IMR-90 (cell line): ENCODE measurements around the gene H6PD. TPM values are rescaled to one million over a fixed set of nuclear protein-coding genes. Genes with fewer than 3 reads are reported as not detected.

Experiments
- ATAC-seq: fragments of 200-7000 bp; cut with Tn5 transposase; 2 replicates; pipeline ENCODE4 v1.9.1; 2020; ENCODE audit warnings: low read depth, mild to moderate bottlenecking, moderate library complexity
- BruUV-seq: library from RNA; stranded (reverse); fragments of 400-500 nt; replicated peaks from 2 replicates; lab custom pipeline; 2021; lab: Mats Ljungman, UMichigan
- CTCF ChIA-PET: fragments of 300-600 bp; formaldehyde crosslinking; extraction: SDS; loops from one replicate; lab custom pipeline; 2021; ENCODE audit warnings: antibody characterized with exemption; lab: Yijun Ruan, JAX
- POLR2A ChIA-PET: fragments of 300-600 bp; sonication (Branson Sonifier 250); formaldehyde crosslinking; loops from one replicate; lab custom pipeline; 2022; ENCODE audit warnings: antibody characterized with exemption; ENCODE audit not compliant: unreplicated experiment; lab: Charles Lee
- DNase-seq: peaks from one replicate; pipeline ENCODE4 v3.0.0; 2013
- H2AFZ ChIP-seq: replicated peaks from 2 replicates; pipeline ENCODE3; 2013; ENCODE audit warnings: low read length, mild to moderate bottlenecking; ENCODE audit not compliant: poor library complexity
- H2AK5ac ChIP-seq: 2 replicates; pipeline ENCODE4 v1.6.1; 2013; ENCODE audit warnings: low read depth, low read length, inconsistent platforms
- H2AK9ac ChIP-seq: replicated peaks from 2 replicates; pipeline ENCODE3; 2013; ENCODE audit warnings: mild to moderate bottlenecking, low read depth, low read length, moderate library complexity; ENCODE audit not compliant: poor library complexity
- H2BK120ac ChIP-seq: 2 replicates; pipeline ENCODE4 v1.6.1; 2013; ENCODE audit warnings: low read depth, low read length, inconsistent platforms
- H2BK15ac ChIP-seq: 3 replicates; pipeline ENCODE4 v1.6.1; 2013; ENCODE audit warnings: low read depth, low read length, inconsistent platforms
- H2BK20ac ChIP-seq: 2 replicates; pipeline ENCODE4 v1.6.1; 2013; ENCODE audit warnings: low read depth, mild to moderate bottlenecking, inconsistent platforms, low read length, moderate library complexity
- H2BK5ac ChIP-seq: 2 replicates; pipeline ENCODE4 v1.6.1; 2013; ENCODE audit warnings: mild to moderate bottlenecking, low read depth, low read length, inconsistent platforms; ENCODE audit not compliant: poor library complexity, severe bottlenecking
- H3K14ac ChIP-seq: replicated peaks from 2 replicates; pipeline ENCODE4 v1.6.1; 2013; ENCODE audit warnings: low read depth, low read length, inconsistent platforms
- H3K18ac ChIP-seq: 2 replicates; pipeline ENCODE4 v1.6.1; 2013; ENCODE audit warnings: low read depth, low read length, control low read depth
- H3K23ac ChIP-seq: 2 replicates; pipeline ENCODE4 v1.6.1; 2013; ENCODE audit warnings: low read depth, low read length, inconsistent platforms
- H3K27ac ChIP-seq: 2 replicates; pipeline ENCODE4 v1.5.1; 2013; ENCODE audit warnings: mild to moderate bottlenecking, control low read depth, low read length; ENCODE audit not compliant: insufficient read depth
- H3K27me3 ChIP-seq: 2 replicates; pipeline ENCODE4 v1.6.1; 2013; ENCODE audit warnings: low read length; ENCODE audit not compliant: control insufficient read depth, insufficient read depth
- H3K36me3 ChIP-seq: 2 replicates; pipeline ENCODE4 v1.6.1; 2013; ENCODE audit warnings: low read length, mixed read lengths; ENCODE audit not compliant: control insufficient read depth, insufficient read depth
- H3K4ac ChIP-seq: 2 replicates; pipeline ENCODE4 v1.6.1; 2013; ENCODE audit warnings: low read depth, low read length, inconsistent platforms
- H3K4me1 ChIP-seq: 2 replicates; pipeline ENCODE4 v1.6.1; 2013; ENCODE audit warnings: low read length, mixed read lengths; ENCODE audit not compliant: control insufficient read depth, insufficient read depth
- H3K4me2 ChIP-seq: 2 replicates; pipeline ENCODE4 v1.6.1; 2013; ENCODE audit warnings: low read depth, mild to moderate bottlenecking, control low read depth, low read length, moderate library complexity
- H3K4me3 ChIP-seq: 2 replicates; pipeline ENCODE4 v1.5.1; 2013; ENCODE audit warnings: low read depth, mild to moderate bottlenecking, control low read depth, low read length, moderate library complexity; ENCODE audit not compliant: insufficient read depth
- H3K56ac ChIP-seq: 2 replicates; pipeline ENCODE4 v1.6.1; 2013; ENCODE audit warnings: low read length, inconsistent platforms; ENCODE audit not compliant: insufficient read depth; ENCODE audit errors: extremely low read depth
- H3K79me1 ChIP-seq, 2 experiments: 2 replicates each; pipeline ENCODE4 v1.6.1; 2013; ENCODE audit warnings: low read length in 2 of 2, inconsistent platforms in 1 of 2, low read depth in 1 of 2
- H3K9ac ChIP-seq: 2 replicates; pipeline ENCODE4 v1.6.1; 2013; ENCODE audit warnings: low read depth, low read length, control low read depth
- H3K9me1 ChIP-seq: 2 replicates; pipeline ENCODE4 v1.6.1; 2013; ENCODE audit warnings: low read length, inconsistent platforms; ENCODE audit not compliant: insufficient read depth
- H3K9me3 ChIP-seq: 2 replicates; pipeline ENCODE4 v1.6.1; 2013; ENCODE audit warnings: low read length; ENCODE audit not compliant: control insufficient read depth, insufficient read depth
- H4K20me1 ChIP-seq: 2 replicates; pipeline ENCODE4 v1.6.1; 2013; ENCODE audit warnings: low read length, inconsistent platforms; ENCODE audit not compliant: insufficient read depth
- H4K5ac ChIP-seq: 2 replicates; pipeline ENCODE4 v1.6.1; 2013; ENCODE audit warnings: mild to moderate bottlenecking, low read depth, low read length, control low read depth
- H4K8ac ChIP-seq, 2 experiments: 2 replicates each; pipeline ENCODE4 v1.6.1; 2013; ENCODE audit warnings: low read depth in 2 of 2, low read length in 2 of 2, control low read depth in 1 of 2, inconsistent platforms in 1 of 2
- H4K91ac ChIP-seq: 2 replicates; pipeline ENCODE4 v1.6.1; 2013; ENCODE audit warnings: low read depth, low read length, inconsistent platforms; ENCODE audit not compliant: insufficient read depth
- BHLHE40 ChIP-seq: fragments of 150-350 bp; IDR thresholded peaks from 2 replicates; pipeline ENCODE4 v1.6.1; 2016; ENCODE audit warnings: mild to moderate bottlenecking, low read depth, low read length
- CEBPB ChIP-seq: IDR thresholded peaks from 2 replicates; pipeline ENCODE4 v1.6.1; 2012; ENCODE audit warnings: low read depth, low read length, improper control_type of control experiment
- CHD1 ChIP-seq: IDR thresholded peaks from 2 replicates; pipeline ENCODE4 v1.6.1; 2012; ENCODE audit warnings: low read depth, low read length, improper control_type of control experiment
- FOS ChIP-seq: fragments of 150-350 bp; IDR thresholded peaks from 2 replicates; pipeline ENCODE4 v1.6.1; 2016; ENCODE audit warnings: low read depth, low read length
- MAFK ChIP-seq: IDR thresholded peaks from 2 replicates; pipeline ENCODE4 v1.6.1; 2012; ENCODE audit warnings: low read depth, low read length, improper control_type of control experiment
- MXI1 ChIP-seq: IDR thresholded peaks from 2 replicates; pipeline ENCODE4 v1.6.1; 2012; ENCODE audit warnings: low read depth, mild to moderate bottlenecking, low read length, moderate library complexity, borderline replicate concordance
- NFE2L2 ChIP-seq: fragments of 150-350 bp; IDR thresholded peaks from 2 replicates; pipeline ENCODE4 v1.6.1; 2016; ENCODE audit warnings: low read depth, mild to moderate bottlenecking, low read length
- POLR2A ChIP-seq: IDR thresholded peaks from 2 replicates; pipeline ENCODE4 v1.6.1; 2012; ENCODE audit warnings: mild to moderate bottlenecking, low read depth, low read length
- RAD21 ChIP-seq: IDR thresholded peaks from 2 replicates; pipeline ENCODE4 v1.6.1; 2012; ENCODE audit warnings: low read length, improper control_type of control experiment
- RCOR1 ChIP-seq: IDR thresholded peaks from 2 replicates; pipeline ENCODE4 v1.6.1; 2012; ENCODE audit warnings: mild to moderate bottlenecking, low read length, improper control_type of control experiment; ENCODE audit not compliant: insufficient replicate concordance
- RFX5 ChIP-seq: IDR thresholded peaks from 2 replicates; pipeline ENCODE4 v1.8.0; 2012; ENCODE audit warnings: low read depth, mild to moderate bottlenecking, low read length, moderate library complexity
- WGBS, 2 experiments: methylation state at CpG; one replicate each; pipeline versions ENCODE4 v1.1.5 to v1.1.7; 2013; ENCODE audit warnings: missing lambda C conversion rate in 2 of 2; ENCODE audit not compliant: insufficient read length in 1 of 2; ENCODE audit errors: extremely low coverage in 2 of 2; 5-methylcytosine and 5-hydroxymethylcytosine counted together
- dilution Hi-C: fragments of 300-500 bp; cut with HindIII; formaldehyde crosslinking; loops from one replicate; pipeline ENCODE4 v1.14.3; 2018; ENCODE audit warnings: low sequenced_read_pairs; ENCODE audit not compliant: unreplicated experiment
- in situ Hi-C: fragments of 300-500 bp; cut with MboI; formaldehyde crosslinking; loops from 3 replicates; pipeline ENCODE4 v1.14.3; 2019; ENCODE audit warnings: low sequenced_read_pairs, inconsistent platforms, mixed read lengths
- intact Hi-C: fragments of 100-400 bp; cut with micrococcal nuclease; formaldehyde crosslinking; loops from 2 replicates; pipeline ENCODE4 v1.10.0; 2022
- polyA plus RNA-seq, 3 experiments: library from polyadenylated mRNA; depleted of rRNA; stranded (reverse); fragments of >200 nt; gene quantifications; 2 replicates each; pipeline ENCODE4 v1.2.3, GENCODE V29; 2012; ENCODE audit warnings: low replicate concordance in 1 of 3
- total RNA-seq: library from RNA; depleted of rRNA; stranded (reverse); fragments of >200 nt; gene quantifications from 2 replicates; pipeline ENCODE4 v1.2.3, GENCODE V29; 2012
- TF ChIP-seq, protein P1 (sequence below): fragments of 150-350 bp; IDR thresholded peaks from 2 replicates; pipeline ENCODE4 v1.6.1; 2017; ENCODE audit warnings: mild to moderate bottlenecking, antibody characterized with exemption, low read length, low read depth
- TF ChIP-seq, protein P2 (sequence below): conservative IDR thresholded peaks from 2 replicates; pipeline ENCODE4 v1.5.1; 2012; ENCODE audit warnings: mild to moderate bottlenecking, low read depth, low read length, improper control_type of control experiment
- TF ChIP-seq, protein P3 (sequence below): fragments of 150-350 bp; IDR thresholded peaks from 2 replicates; pipeline ENCODE4 v1.6.1; 2016; ENCODE audit warnings: low read depth, mild to moderate bottlenecking, low read length, moderate library complexity, borderline replicate concordance

The H6PD gene
- total and polyA plus RNA-seq, 2 of the 4 experiments (the other 2 are of a cell fraction), result 9.3 to 22.1 TPM

DNA sequence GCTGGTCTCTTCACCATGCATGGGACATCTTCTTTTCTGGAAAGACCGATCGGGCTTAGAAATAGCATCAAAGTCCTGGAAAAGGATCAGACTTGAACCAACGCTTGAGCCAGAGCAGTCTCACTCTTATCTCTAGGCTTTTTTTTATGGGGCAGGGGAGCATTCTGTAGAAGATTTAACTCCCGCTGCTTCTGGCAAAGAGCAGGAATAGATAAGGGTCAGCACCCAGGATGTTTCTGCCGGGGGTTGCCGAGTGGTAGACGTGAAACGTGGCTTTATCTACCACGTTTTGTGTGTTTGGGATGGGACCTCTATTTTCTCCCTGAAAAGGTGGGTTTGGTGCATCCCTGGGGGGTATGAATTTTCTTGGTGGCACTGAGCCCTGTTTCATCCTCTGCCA lies 76.9 kb downstream of the H6PD start:
- H2AK5ac ChIP-seq, result no peak overlapping the region
- H4K20me1 ChIP-seq, result peaks cover 95% of the 10 kb centered on the region
- BruUV-seq, result no TSS peak
- H3K4me1 ChIP-seq, result peaks cover 18% of the 10 kb centered on the region
- no peak overlapping the region for H2BK5ac ChIP-seq
- no peak overlapping the region for H2BK20ac ChIP-seq
- H4K5ac ChIP-seq, result no peak overlapping the region
- no peak overlapping the region for H3K27ac ChIP-seq
- in situ Hi-C loops (no loop called here), intact Hi-C loops (no loop called here), dilution Hi-C loops (no loop called here)
- peaks cover 24 to 92% of the 10 kb centered on the region in 2 experiments for H3K79me1 ChIP-seq
- no peak overlapping the region for H3K4me2 ChIP-seq
- H3K14ac ChIP-seq, result no peak overlapping the region
- no peaks in the 10 kb centered on the region for H3K9me3 ChIP-seq
- TF ChIP-seq, protein P1, sequence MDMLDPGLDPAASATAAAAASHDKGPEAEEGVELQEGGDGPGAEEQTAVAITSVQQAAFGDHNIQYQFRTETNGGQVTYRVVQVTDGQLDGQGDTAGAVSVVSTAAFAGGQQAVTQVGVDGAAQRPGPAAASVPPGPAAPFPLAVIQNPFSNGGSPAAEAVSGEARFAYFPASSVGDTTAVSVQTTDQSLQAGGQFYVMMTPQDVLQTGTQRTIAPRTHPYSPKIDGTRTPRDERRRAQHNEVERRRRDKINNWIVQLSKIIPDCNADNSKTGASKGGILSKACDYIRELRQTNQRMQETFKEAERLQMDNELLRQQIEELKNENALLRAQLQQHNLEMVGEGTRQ, result no peak
- TF ChIP-seq RFX5 (no peak), RCOR1 (no peak), BHLHE40 (no peak), NFE2L2 (no peak), RAD21 (no peak), POLR2A (no peak), MXI1 (no peak), CHD1 (no peak), MAFK (no peak), CEBPB (no peak), FOS (no peak)
- TF ChIP-seq, protein P2, sequence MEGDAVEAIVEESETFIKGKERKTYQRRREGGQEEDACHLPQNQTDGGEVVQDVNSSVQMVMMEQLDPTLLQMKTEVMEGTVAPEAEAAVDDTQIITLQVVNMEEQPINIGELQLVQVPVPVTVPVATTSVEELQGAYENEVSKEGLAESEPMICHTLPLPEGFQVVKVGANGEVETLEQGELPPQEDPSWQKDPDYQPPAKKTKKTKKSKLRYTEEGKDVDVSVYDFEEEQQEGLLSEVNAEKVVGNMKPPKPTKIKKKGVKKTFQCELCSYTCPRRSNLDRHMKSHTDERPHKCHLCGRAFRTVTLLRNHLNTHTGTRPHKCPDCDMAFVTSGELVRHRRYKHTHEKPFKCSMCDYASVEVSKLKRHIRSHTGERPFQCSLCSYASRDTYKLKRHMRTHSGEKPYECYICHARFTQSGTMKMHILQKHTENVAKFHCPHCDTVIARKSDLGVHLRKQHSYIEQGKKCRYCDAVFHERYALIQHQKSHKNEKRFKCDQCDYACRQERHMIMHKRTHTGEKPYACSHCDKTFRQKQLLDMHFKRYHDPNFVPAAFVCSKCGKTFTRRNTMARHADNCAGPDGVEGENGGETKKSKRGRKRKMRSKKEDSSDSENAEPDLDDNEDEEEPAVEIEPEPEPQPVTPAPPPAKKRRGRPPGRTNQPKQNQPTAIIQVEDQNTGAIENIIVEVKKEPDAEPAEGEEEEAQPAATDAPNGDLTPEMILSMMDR, result no peak
- TF ChIP-seq, protein P3, sequence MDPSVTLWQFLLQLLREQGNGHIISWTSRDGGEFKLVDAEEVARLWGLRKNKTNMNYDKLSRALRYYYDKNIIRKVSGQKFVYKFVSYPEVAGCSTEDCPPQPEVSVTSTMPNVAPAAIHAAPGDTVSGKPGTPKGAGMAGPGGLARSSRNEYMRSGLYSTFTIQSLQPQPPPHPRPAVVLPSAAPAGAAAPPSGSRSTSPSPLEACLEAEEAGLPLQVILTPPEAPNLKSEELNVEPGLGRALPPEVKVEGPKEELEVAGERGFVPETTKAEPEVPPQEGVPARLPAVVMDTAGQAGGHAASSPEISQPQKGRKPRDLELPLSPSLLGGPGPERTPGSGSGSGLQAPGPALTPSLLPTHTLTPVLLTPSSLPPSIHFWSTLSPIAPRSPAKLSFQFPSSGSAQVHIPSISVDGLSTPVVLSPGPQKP, result no peak
- no CpG with 5 or more reads among the region's 9 CpGs for WGBS, 2 experiments
- H3K18ac ChIP-seq, result no peak overlapping the region
- DNase-seq (no peak), ATAC-seq (no peak)
- no peak overlapping the region for H3K4ac ChIP-seq
- no peak overlapping the region for H3K23ac ChIP-seq
- H2AFZ ChIP-seq, result no peak overlapping the region
- H2BK120ac ChIP-seq, result no peak overlapping the region
- no peak overlapping the region for H3K9ac ChIP-seq
- no peaks in the 10 kb centered on the region for H3K36me3 ChIP-seq
- no peak overlapping the region for H2BK15ac ChIP-seq
- peaks cover 28% of the 10 kb centered on the region for H3K9me1 ChIP-seq
- H3K27me3 ChIP-seq, result no peaks in the 10 kb centered on the region
- POLR2A ChIA-PET, result interaction anchor here (0.6 kb wide), 1 partner anchor 589 kb away, joined by 3 read pairs; no protein-coding TSS in a partner anchor
- CTCF ChIA-PET, result no interaction called here
- H4K91ac ChIP-seq, result no peak overlapping the region
- H2AK9ac ChIP-seq, result no peak overlapping the region
- no peak overlapping the region for H4K8ac ChIP-seq
- no peak overlapping the region for H3K56ac ChIP-seq
- no peak overlapping the region for H3K4me3 ChIP-seq
